Activated CD4-positive, alpha-beta T cell treated with anti-CD3 and anti-CD28 coated beads for 24 hours (primary cell): ENCODE measurements around the gene MRPL30.
"Not testable (repeated sequence)": the region's sequence is repeated elsewhere in the genome, so short reads cannot be mapped to it uniquely, and the experiment has no call there.

Source experiments
- DNase-seq, 2 donors: peaks; one replicate each; pipeline ENCODE4 v3.0.0-alpha.2; 2020; ENCODE audit warnings: low read depth in 2 of 2

The MRPL30 gene

DNA sequence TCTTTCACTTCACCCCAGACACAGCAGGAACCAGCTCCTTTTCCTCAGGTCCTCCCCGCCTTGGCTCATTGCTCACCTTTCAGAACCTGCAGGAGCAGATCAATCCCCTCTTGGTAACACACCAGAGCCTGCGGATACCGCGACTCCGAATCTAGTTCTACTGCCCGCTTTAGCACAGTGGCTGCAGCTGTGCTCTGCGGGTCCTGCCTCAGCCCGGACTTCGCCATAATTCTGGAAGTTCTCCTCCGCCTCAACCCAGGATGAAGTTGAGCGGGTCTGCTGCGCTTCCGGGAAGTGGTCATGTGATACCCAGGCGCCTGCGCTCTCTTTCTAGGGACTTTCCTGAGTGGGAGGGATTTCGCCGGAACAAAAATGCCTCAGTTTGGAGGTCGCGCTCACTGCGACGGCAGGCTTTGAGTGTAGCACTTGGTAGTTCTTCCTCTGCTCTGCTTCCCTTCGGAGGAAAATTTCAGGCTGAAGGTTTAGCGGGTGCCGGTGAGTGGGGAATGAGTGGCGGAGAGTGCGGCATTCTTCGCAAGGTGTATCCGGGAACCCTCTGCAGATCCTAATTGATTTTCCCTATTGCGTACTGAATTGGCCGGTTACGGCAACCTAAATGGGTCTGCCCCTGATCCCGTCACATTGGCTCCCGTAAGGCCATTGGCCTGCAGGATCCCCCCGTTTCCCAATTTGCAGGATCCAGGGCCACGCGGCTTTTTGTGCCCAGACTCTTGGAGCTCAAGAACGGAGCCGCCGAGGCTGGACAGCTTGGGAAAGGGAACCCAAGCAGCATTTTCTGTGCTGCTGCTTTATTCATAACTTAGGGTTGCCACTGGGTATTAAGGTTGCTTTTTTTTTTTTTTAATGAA, at the start of gene MRPL30, which contains the start of gene MITD1:
MRPL30 (plus strand) TSS at position 430 of the 869 bp plus-strand sequence. CDS start 5,020 bp downstream, outside the sequence.
MITD1 (minus strand) TSS at position 304 of the 869 bp plus-strand sequence; CDS start at position 227, 77 bp downstream.
- DNase-seq, result peak; percentile 78

- DNase-seq, result not testable (repeated sequence)
Observed at GRCh38 chr2:99135044-99135556, 45.9 kb upstream of the MRPL30 start.

GRCh38 chr2:99139003-99139402, 42.0 kb upstream of the MRPL30 start:
- DNase-seq, result no peak

DNA sequence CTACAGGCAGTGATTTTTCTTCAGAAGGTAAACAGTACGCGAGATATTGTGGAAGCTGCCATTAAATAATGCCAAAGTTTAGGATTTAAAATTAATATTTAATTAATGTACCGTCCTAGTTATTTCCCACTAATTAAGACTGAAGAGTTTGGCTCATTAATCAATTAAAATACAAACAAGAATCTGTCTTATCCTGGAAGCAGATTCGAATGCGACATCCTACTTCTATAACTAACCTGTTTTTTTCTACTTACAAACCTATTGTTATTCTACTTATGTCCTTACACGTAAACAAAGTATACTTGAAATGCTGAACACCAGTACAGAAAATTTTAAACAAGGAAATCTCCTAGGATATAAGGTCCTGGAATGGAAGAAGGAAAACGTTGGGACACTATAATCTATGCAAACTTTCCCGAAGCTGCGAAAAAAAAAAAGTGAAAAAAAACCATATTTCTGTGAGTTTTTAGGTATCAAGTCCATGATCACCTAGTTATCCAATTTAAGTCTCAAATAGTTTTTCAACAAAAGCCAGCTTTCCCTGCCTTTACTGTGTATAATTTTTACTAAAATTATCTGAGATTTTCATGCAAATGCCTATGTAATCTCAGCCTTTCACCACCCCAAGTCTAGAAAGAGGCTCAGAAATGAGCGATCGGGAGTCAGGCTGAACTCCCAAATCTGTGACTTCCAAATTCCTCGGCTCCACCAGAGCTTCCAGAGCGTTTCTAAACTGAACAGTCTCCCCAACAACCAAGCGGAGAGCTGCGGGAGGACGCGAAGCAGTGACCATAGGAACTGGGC, 40.7 kb upstream of the MRPL30 start:
- DNase-seq, result no peak

- DNase-seq, result no peak
Observed at GRCh38 chr2:99140860-99141109, 40.2 kb upstream of the MRPL30 start.

- DNase-seq, result peak; percentile 95 to 98
Observed at GRCh38 chr2:99141110-99142108, 39.6 kb upstream of the MRPL30 start, which contains the start of gene C2orf15. Gene C2orf15, plus strand, starts transcription at chr2:99141707. Its CDS starts 8,852 bp downstream, at chr2:99150559.

- no peak for DNase-seq
Observed at GRCh38 chr2:99150706-99151105, 30.3 kb upstream of the MRPL30 start.

DNA sequence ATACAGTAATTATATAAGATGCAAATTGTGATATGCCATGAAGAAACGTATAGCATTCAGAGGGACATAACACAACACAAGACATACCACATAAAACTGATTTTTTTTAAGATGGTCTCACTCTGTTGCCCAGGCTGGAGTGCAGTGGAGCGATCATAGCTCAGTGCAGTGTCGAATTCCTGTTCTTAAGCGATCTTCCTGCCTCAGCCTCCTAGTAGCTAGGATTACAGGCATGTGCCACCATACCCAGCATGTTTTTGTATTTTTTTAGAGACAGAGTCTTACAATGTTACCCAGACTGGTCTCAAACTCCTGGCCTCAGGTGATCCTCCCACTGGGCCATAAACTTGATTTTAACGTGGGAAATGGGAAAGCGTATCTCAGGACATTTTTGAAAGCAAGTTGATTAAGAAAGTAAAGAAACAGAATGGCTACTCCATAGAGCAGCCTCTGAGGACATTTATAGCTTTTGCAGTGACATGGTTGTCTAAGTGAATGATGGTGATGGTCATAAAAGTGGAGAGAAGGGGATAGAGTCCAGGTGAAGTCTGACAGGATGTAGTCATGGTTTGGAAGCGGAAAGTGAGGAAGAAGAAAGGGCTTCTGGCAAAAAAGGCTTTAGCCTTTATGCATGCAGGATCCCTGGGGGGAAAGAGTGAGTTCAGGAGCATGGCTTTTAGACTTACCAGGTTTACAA, 28.6 kb upstream of the MRPL30 start:
- DNase-seq, result no peak

DNA sequence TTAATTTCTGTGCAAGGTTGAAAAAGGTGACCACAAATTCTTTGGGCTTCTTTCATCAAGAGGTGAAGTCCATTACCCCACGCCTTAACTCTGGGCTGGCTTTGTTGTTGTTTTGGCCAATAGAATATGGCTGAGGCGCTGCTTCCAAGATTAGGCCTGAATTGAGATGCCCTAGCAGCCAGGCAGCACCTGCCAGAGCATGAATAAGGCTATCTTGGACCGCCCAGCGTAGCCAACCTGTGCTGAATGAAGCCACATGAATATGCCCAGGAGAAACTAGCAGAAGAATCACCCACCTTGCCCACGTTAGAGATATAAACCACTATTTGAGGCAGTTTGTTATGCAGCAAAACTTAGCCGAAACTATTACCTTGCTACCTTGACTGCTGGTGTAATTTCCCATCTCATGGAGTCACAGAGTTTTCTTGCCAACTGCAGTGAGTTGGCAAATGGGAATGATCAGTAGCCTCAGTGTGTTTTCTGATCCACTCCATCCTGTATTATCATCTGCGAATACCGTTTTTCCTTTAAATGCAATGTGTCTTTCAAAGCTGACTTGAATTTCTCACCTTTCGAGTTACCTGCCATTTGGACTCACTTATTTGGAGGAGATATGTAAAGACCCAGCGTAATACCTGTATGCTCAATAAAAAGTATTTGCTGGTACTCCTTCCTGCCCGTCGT, 26.9 kb upstream of the MRPL30 start:
- no peak for DNase-seq

GRCh38 chr2:99154643-99155536, 26.1 kb upstream of the MRPL30 start, which contains the start of the genes LIPT1 and TSGA10:
Gene LIPT1, plus strand, starts transcription at chr2:99154967. Its CDS starts 6,991 bp downstream, at chr2:99161958.
Gene TSGA10, minus strand, starts transcription at chr2:99154942. Its CDS starts 45,503 bp downstream, at chr2:99109439.
- peak; percentile 79 to 86 for DNase-seq

DNA sequence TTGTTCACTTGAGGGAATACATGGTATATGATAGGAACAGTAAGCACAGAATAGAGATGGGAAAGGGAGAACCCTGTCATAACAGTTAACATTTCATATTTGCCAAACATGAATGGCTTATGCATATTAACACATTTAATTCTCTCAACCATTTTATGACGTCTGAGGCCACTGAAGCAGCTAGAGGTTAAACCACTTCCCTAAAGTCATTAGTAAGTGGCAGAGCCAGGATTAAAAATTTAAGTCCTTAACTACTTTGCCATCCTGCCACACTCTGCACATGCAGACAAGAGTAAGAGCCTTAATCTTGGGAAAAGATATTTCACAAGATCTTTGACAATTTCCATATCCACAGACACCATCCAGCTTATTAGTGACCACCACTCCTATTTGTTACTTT, 24.1 kb upstream of the MRPL30 start:
- DNase-seq, result no peak

DNA sequence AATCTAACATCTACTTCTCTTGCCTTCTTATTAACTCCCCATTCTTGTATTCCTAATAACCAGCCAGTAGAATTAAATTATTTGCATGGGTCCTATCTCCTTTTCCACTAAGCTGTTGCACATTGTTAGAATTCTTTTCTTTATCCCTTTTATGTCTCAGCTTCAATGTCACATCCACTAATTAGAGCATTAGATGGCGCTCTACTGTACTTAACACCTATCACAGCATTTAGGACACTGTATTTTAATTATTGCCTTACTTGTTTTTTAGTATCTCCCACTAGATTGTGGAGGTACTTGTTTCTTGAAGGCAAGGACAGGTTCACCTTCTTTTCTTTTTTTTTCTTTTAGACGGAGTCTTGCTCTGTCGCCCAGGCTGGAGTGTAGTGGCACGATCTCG, 22.4 kb upstream of the MRPL30 start:
- DNase-seq, result no peak

DNA sequence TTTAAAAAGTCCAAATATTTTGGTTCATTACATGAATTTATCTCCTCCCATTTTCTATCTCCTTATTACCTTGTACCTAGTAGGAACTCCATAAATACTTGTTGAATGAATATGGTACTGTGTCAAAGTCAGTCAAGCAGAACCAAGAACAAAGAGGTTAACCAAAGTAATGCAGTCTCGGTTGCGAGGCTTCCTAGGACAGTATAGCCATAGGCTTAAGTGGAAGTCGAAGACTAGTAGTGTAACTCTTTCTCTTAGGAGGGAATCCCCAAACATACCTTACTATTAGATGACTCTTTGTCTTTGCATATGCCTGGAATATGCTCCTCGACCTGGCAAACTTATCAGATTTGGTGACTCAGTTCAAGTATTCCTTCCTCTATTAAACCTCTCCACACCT, 21.4 kb upstream of the MRPL30 start:
- no peak for DNase-seq

- DNase-seq, result no peak
Observed at GRCh38 chr2:99166218-99166617, 14.8 kb upstream of the MRPL30 start.

- no peak for DNase-seq
Observed at GRCh38 chr2:99169534-99169933, 11.4 kb upstream of the MRPL30 start.

- DNase-seq, result no peak
Observed at GRCh38 chr2:99171377-99172140, 9.4 kb upstream of the MRPL30 start.

GRCh38 chr2:99181624-99182000, 628 bp downstream of the MRPL30 start:
- no peak for DNase-seq

GRCh38 chr2:99183025-99183424, 2.0 kb downstream of the MRPL30 start:
- DNase-seq, result no peak
